ENCODE measurements around the gene CKB.

- no peak for TF ChIP-seq CTCF (IDR thresholded peaks at IDR 0.05)
- no peak for TF ChIP-seq EZH2 (IDR thresholded peaks at IDR 0.05; ENCODE audit: borderline replicate concordance, insufficient read depth, low read depth, low read length, poor library complexity, severe bottlenecking)
These were observed 4.3 kb upstream of the CKB start for GRCh38 chr14:103526914-103527248.
